Body of pancreas (tissue), 4 donors: ENCODE measurements around the gene CEP83.

ENCODE experiments used
- POLR2A ChIP-seq, 3 donors: fragments of 450-650 bp; IDR thresholded peaks; one replicate each; pipeline ENCODE4 v1.6.1; 2016; ENCODE audit warnings: antibody characterized with exemption in 3 of 3, mild to moderate bottlenecking in 2 of 3
- TF ChIP-seq, protein P1 (sequence below), 7 experiments: fragments of 450-650 bp in 4 of 7; fragments of 200-600 bp in 3 of 7; sonication (generic) in 3 of 7; IDR thresholded peaks; one replicate each; pipeline ENCODE4 v1.5.1; 2016 to 2019; ENCODE audit warnings: antibody characterized with exemption in 7 of 7

GRCh38 chr12:94297096-94297699 lies 162.5 kb downstream of the CEP83 start:
- TF ChIP-seq, protein P1, sequence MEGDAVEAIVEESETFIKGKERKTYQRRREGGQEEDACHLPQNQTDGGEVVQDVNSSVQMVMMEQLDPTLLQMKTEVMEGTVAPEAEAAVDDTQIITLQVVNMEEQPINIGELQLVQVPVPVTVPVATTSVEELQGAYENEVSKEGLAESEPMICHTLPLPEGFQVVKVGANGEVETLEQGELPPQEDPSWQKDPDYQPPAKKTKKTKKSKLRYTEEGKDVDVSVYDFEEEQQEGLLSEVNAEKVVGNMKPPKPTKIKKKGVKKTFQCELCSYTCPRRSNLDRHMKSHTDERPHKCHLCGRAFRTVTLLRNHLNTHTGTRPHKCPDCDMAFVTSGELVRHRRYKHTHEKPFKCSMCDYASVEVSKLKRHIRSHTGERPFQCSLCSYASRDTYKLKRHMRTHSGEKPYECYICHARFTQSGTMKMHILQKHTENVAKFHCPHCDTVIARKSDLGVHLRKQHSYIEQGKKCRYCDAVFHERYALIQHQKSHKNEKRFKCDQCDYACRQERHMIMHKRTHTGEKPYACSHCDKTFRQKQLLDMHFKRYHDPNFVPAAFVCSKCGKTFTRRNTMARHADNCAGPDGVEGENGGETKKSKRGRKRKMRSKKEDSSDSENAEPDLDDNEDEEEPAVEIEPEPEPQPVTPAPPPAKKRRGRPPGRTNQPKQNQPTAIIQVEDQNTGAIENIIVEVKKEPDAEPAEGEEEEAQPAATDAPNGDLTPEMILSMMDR (IDR thresholded peaks at IDR 0.05): no peak
- TF ChIP-seq POLR2A (IDR thresholded peaks at IDR 0.05): no peak
